NCI-H1694 treated with DMSO at 0.1 percent for 48 hours (cell line): ENCODE measurements around the gene ARV1.
"Not testable (repeated sequence)": the region's sequence is repeated elsewhere in the genome, so short reads cannot be mapped to it uniquely, and the experiment has no call there.

Source experiments
- DNase-seq: peaks from one replicate; lab custom pipeline; 2025; lab: John Stamatoyannopoulos, UW

ARV1 gene

GRCh38 chr1:230976825-230977747, 1.8 kb upstream of the ARV1 start:
- no peak for DNase-seq

GRCh38 chr1:230977761-230978490, 968 bp upstream of the ARV1 start:
- peak; percentile 45 for DNase-seq

GRCh38 chr1:230979389-230979716, 459 bp downstream of the ARV1 start:
- DNase-seq: no peak

GRCh38 chr1:230979952-230980351, 1.1 kb downstream of the ARV1 start:
- no peak for DNase-seq

GRCh38 chr1:230982696-230983095, 3.8 kb downstream of the ARV1 start:
- no peak for DNase-seq

GRCh38 chr1:230983811-230984210, 4.9 kb downstream of the ARV1 start:
- DNase-seq: no peak

GRCh38 chr1:230984622-230985515, 6.0 kb downstream of the ARV1 start:
- DNase-seq: not testable (repeated sequence)

- no peak for DNase-seq
Measured at GRCh38 chr1:230985711-230986110, 6.8 kb downstream of the ARV1 start.

- no peak for DNase-seq
Measured at GRCh38 chr1:230986976-230987375, 8.1 kb downstream of the ARV1 start.

- no peak for DNase-seq
Measured at GRCh38 chr1:230987448-230987847, 8.6 kb downstream of the ARV1 start.

GRCh38 chr1:230992100-230992774, 13.3 kb downstream of the ARV1 start:
- no peak for DNase-seq

GRCh38 chr1:230994860-230995259, 16.0 kb downstream of the ARV1 start:
- DNase-seq: no peak

- DNase-seq: no peak
Measured at GRCh38 chr1:231000201-231000600, 21.3 kb downstream of the ARV1 start.

GRCh38 chr1:231000639-231001038, 21.7 kb downstream of the ARV1 start:
- no peak for DNase-seq

GRCh38 chr1:231001892-231002291, 23.0 kb downstream of the ARV1 start:
- DNase-seq: no peak

- DNase-seq: not testable (repeated sequence)
Measured at GRCh38 chr1:231007535-231007934, 28.6 kb downstream of the ARV1 start.

GRCh38 chr1:231011360-231011759, 32.5 kb downstream of the ARV1 start:
- no peak for DNase-seq

- DNase-seq: no peak
Measured at GRCh38 chr1:231011963-231012362, 33.1 kb downstream of the ARV1 start.

- DNase-seq: no peak
Measured at GRCh38 chr1:231013391-231014015, 34.6 kb downstream of the ARV1 start.

- DNase-seq: no peak
Measured at GRCh38 chr1:231016234-231016633, 37.3 kb downstream of the ARV1 start.

GRCh38 chr1:231016966-231017365, 38.1 kb downstream of the ARV1 start:
- no peak for DNase-seq
